Ovary (tissue), 9 donors: Measurements from ENCODE around the gene STX18. TPM values are rescaled to one million over a fixed set of nuclear protein-coding genes. Genes with fewer than 3 reads are reported as not detected.

Experiments used
- DNase-seq, 5 donors: peaks; one replicate each; pipeline ENCODE4 v3.0.0-alpha.2; 2019 to 2020
- H3K27ac ChIP-seq, 2 donors: fragments of 200-600 bp; one replicate each; pipeline versions ENCODE4 v1.5.1 to v1.8.0; 2019 to 2022
- H3K27me3 ChIP-seq: fragments of 200-600 bp; one replicate; pipeline ENCODE4 v1.8.0; 2022
- H3K36me3 ChIP-seq: fragments of 200-600 bp; sonication (generic); one replicate; pipeline ENCODE4 v1.5.1; 2019
- H3K4me1 ChIP-seq: one replicate; pipeline ENCODE4 v1.8.1; 2013; ENCODE audit warnings: mild to moderate bottlenecking, moderate library complexity; ENCODE audit not compliant: insufficient read depth
- H3K4me3 ChIP-seq: fragments of 200-600 bp; sonication (generic); one replicate; pipeline ENCODE4 v1.5.1; 2017
- H3K9me3 ChIP-seq, 2 donors: fragments of 200-600 bp in 1 of 2; sonication (generic) in 1 of 2; one replicate each; pipeline versions ENCODE4 v1.5.1 to v1.8.1; 2013 to 2019; ENCODE audit warnings: mild to moderate bottlenecking in 1 of 2, moderate library complexity in 1 of 2
- CTCF ChIP-seq, 3 donors: fragments of 450-650 bp in 2 of 3; fragments of 200-600 bp in 1 of 3; IDR thresholded peaks; one replicate each; pipeline versions ENCODE4 v1.5.1 to v1.8.0; 2016 to 2022; ENCODE audit warnings: antibody characterized with exemption in 3 of 3, mild to moderate bottlenecking in 1 of 3
- EP300 ChIP-seq: sonication (generic); formaldehyde crosslinking; IDR thresholded peaks from one replicate; pipeline ENCODE4 v1.6.1; 2017; ENCODE audit warnings: antibody characterized with exemption
- POLR2A ChIP-seq: fragments of 450-650 bp; IDR thresholded peaks from one replicate; pipeline ENCODE4 v1.6.1; 2017; ENCODE audit warnings: antibody characterized with exemption, mild to moderate bottlenecking, moderate library complexity
- WGBS, 3 donors: extraction: QIAGEN DNeasy Blood & Tissue Kit in 1 of 3; methylation state at CpG; one replicate each; pipeline versions ENCODE4 v1.1.5 to v1.1.7; 2013 to 2017; 5-methylcytosine and 5-hydroxymethylcytosine counted together
- intact Hi-C, 4 donors: fragments of 100-400 bp; cut with DNase I; formaldehyde crosslinking; loops; one replicate each; pipeline versions ENCODE4 v1.11.0 to v1.15.1; 2022 to 2023
- polyA plus RNA-seq, 2 donors: library from polyadenylated mRNA; stranded (reverse); fragments of 200-250 nt in 1 of 2; fragments of 350-450 nt in 1 of 2; fragmentation: Illumina TruSeq in 1 of 2; extraction: RNeasy Lipid Tissue Mini Kit (QIAGEN cat#74804) in 1 of 2; gene quantifications; one replicate each; pipeline ENCODE4 v1.2.3, GENCODE V29; 2013 to 2014
- total RNA-seq, 7 donors: library from RNA; depleted of rRNA in 2 of 7; stranded (reverse); fragments of >200 nt in 2 of 7; fragmentation: NEBNext Ultra II Directional in 3 of 7; extraction: Animal tissue kit (Norgen Biotek cat#: 25700) in 3 of 7; gene quantifications; one replicate each; pipeline versions ENCODE4 v1.1.0 to v1.2.4, GENCODE V29; 2016 to 2023
- donor health status: DM: no; HTN: no; CAD: no; lungs with moderate emphysema.
- donor health status: DM: no; HTN: no; CAD: no.
- donor health status: Bipolar disorder and iron deficiency.
- donor health status: DM: yes; HTN: yes; CAD: no.
- donor health status: DM: no; HTN: no; CAD: no.
- donor health status: DM: yes; HTN: yes; CAD: no.

STX18 gene
- total and polyA plus RNA-seq, 9 donors, result 18.1 to 61.4 (median 31.9) TPM

- WGBS, 3 donors, result 88 to 92% (median 89%) methylated on average over 23 of the region's 23 CpGs
- intact Hi-C loops, result no loop called here
- Histone ChIP-seq H3K9me3 (no peaks in the 10 kb centered on the region), H3K27me3 (no peaks in the 10 kb centered on the region), H3K4me1 (no peaks in the 10 kb centered on the region), H3K36me3 (no peaks in the 10 kb centered on the region), H3K27ac (no peak overlapping the region), H3K4me3 (no peak overlapping the region)
- no peak for DNase-seq
- no peak for TF ChIP-seq CTCF (IDR thresholded peaks at IDR 0.05)
- no peak for TF ChIP-seq EP300
Measured at GRCh38 chr4:4409416-4410115, 132.3 kb downstream of the STX18 start.

GRCh38 chr4:4408576-4409335 is 133.1 kb downstream of the STX18 start:
- Histone ChIP-seq H3K27me3 (no peaks in the 10 kb centered on the region), H3K36me3 (no peaks in the 10 kb centered on the region), H3K4me1 (no peaks in the 10 kb centered on the region), H3K4me3 (no peak overlapping the region), H3K9me3 (no peaks in the 10 kb centered on the region), H3K27ac (no peak overlapping the region)
- intact Hi-C loops, result no loop called here
- TF ChIP-seq CTCF (IDR thresholded peaks at IDR 0.05) (no peak), EP300 (no peak), POLR2A (no peak)
- 72 to 80% (median 79%) methylated on average over 23 of the region's 23 CpGs for WGBS, 3 donors
- DNase-seq, result no peak

- H3K27ac ChIP-seq, result no peak overlapping the region
- WGBS, 3 donors, result 60 to 82% (median 75%) methylated on average over 8 to 13 of the region's 13 CpGs
- intact Hi-C loops, result no loop called here
- DNase-seq, result no peak
- H3K4me1 ChIP-seq, result no peaks in the 10 kb centered on the region
- H3K9me3 ChIP-seq, result no peaks in the 10 kb centered on the region
- H3K4me3 ChIP-seq, result no peak overlapping the region
- no peaks in the 10 kb centered on the region for H3K27me3 ChIP-seq
- TF ChIP-seq POLR2A, result no peak
- H3K36me3 ChIP-seq, result no peaks in the 10 kb centered on the region
Measured at GRCh38 chr4:4408132-4408523, 133.7 kb downstream of the STX18 start.

- no peak for TF ChIP-seq EP300
- TF ChIP-seq POLR2A, result no peak
- no peak for TF ChIP-seq CTCF (IDR thresholded peaks at IDR 0.05)
- no peaks in the 10 kb centered on the region for H3K4me1 ChIP-seq
- 85 to 87% (median 87%) methylated on average over 17 to 19 of the region's 19 CpGs for WGBS, 3 donors
- no peaks in the 10 kb centered on the region for H3K27me3 ChIP-seq
- H3K27ac ChIP-seq, result no peak overlapping the region
- no peak for DNase-seq
- intact Hi-C loops, result no loop called here
- H3K4me3 ChIP-seq, result no peak overlapping the region
- H3K36me3 ChIP-seq, result no peaks in the 10 kb centered on the region
- H3K9me3 ChIP-seq, result no peaks in the 10 kb centered on the region
Measured at GRCh38 chr4:4407299-4408131, 134.3 kb downstream of the STX18 start.
